Calu3 (cell line): ENCODE results near the gene CAV3. TPM values are rescaled to one million over a fixed set of nuclear protein-coding genes. Genes with fewer than 3 reads are reported as not detected.

Experiments used
- BruUV-seq: library from RNA; stranded (reverse); fragments of 400-500 nt; replicated peaks from 2 replicates; lab custom pipeline; 2021; lab: Mats Ljungman, UMichigan
- CTCF ChIA-PET: fragments of 300-600 bp; sonication (Branson Sonifier 250); formaldehyde crosslinking; loops from one replicate; lab custom pipeline; 2022; ENCODE audit warnings: antibody characterized with exemption; lab: Charles Lee
- DNase-seq: peaks from one replicate; pipeline ENCODE4 v3.0.0; 2022
- H3K27ac Mint-ChIP-seq: one replicate; pipeline ENCODE4 v1.8.0; 2022; ENCODE audit warnings: mixed read lengths; ENCODE audit not compliant: unreplicated experiment
- H3K27me3 Mint-ChIP-seq: one replicate; pipeline ENCODE4 v1.8.0; 2022; ENCODE audit warnings: mixed read lengths; ENCODE audit not compliant: unreplicated experiment
- H3K36me3 Mint-ChIP-seq: one replicate; pipeline ENCODE4 v1.8.0; 2022; ENCODE audit warnings: mild to moderate bottlenecking, moderate library complexity, mixed read lengths; ENCODE audit not compliant: insufficient read depth, unreplicated experiment
- H3K4me1 Mint-ChIP-seq: one replicate; pipeline ENCODE4 v1.8.0; 2022; ENCODE audit warnings: mild to moderate bottlenecking, low read depth, mixed read lengths; ENCODE audit not compliant: unreplicated experiment
- H3K4me3 Mint-ChIP-seq: one replicate; pipeline ENCODE4 v1.8.0; 2022; ENCODE audit warnings: mild to moderate bottlenecking, low read depth, moderate library complexity, mixed read lengths; ENCODE audit not compliant: unreplicated experiment
- H3K9me3 Mint-ChIP-seq: one replicate; pipeline ENCODE4 v1.8.0; 2022; ENCODE audit warnings: low read depth, mixed read lengths; ENCODE audit not compliant: unreplicated experiment
- CTCF ChIP-seq: fragments of 200-600 bp; IDR thresholded peaks from one replicate; pipeline ENCODE4 v1.8.0; 2022; ENCODE audit warnings: antibody characterized with exemption; ENCODE audit not compliant: unreplicated experiment
- intact Hi-C: fragments of 100-400 bp; cut with micrococcal nuclease; formaldehyde crosslinking; loops from one replicate; pipeline ENCODE4 v1.10.0; 2022; ENCODE audit not compliant: unreplicated experiment
- total RNA-seq: library from RNA; stranded (reverse); gene quantifications from 2 replicates; pipeline ENCODE4 v1.2.3, GENCODE V29; 2022

CAV3 gene
- total RNA-seq, 1 experiment from 2014 or later = not detected

GRCh38 chr3:8764528-8764927 lies 30.9 kb downstream of the CAV3 start:
- H3K36me3 Mint-ChIP-seq = no peaks in the 10 kb centered on the region
- DNase-seq = no peak
- no peak overlapping the region for H3K27ac Mint-ChIP-seq
- peaks cover 6% of the 10 kb centered on the region for H3K4me1 Mint-ChIP-seq
- intact Hi-C loops = no loop called here
- no TSS peak for BruUV-seq
- CTCF ChIA-PET = no interaction called here
- peaks cover 13% of the 10 kb centered on the region for H3K27me3 Mint-ChIP-seq
- no peak overlapping the region for H3K4me3 Mint-ChIP-seq
- no peak for TF ChIP-seq CTCF
- no peaks in the 10 kb centered on the region for H3K9me3 Mint-ChIP-seq

- intact Hi-C loops = loop anchor here (5.0 kb wide), 1 partner anchor 83 kb away; no protein-coding TSS in a partner anchor
- H3K27me3 Mint-ChIP-seq = peaks cover 13% of the 10 kb centered on the region
- no peaks in the 10 kb centered on the region for H3K36me3 Mint-ChIP-seq
- TF ChIP-seq CTCF = no peak
- DNase-seq = no peak
- no peaks in the 10 kb centered on the region for H3K9me3 Mint-ChIP-seq
- H3K27ac Mint-ChIP-seq = no peak overlapping the region
- no TSS peak for BruUV-seq
- CTCF ChIA-PET = interaction anchor here (1.3 kb wide), 1 partner anchor 25 kb away, joined by 3 read pairs; no protein-coding TSS in a partner anchor
- peaks cover 6% of the 10 kb centered on the region for H3K4me1 Mint-ChIP-seq
- H3K4me3 Mint-ChIP-seq = no peak overlapping the region
Observed at GRCh38 chr3:8765528-8765927, 31.9 kb downstream of the CAV3 start.

- DNase-seq = no peak
- H3K27me3 Mint-ChIP-seq = peaks cover 13% of the 10 kb centered on the region
- no peaks in the 10 kb centered on the region for H3K9me3 Mint-ChIP-seq
- CTCF ChIA-PET = interaction anchor here (1.3 kb wide), 1 partner anchor 26 kb away, joined by 3 read pairs; no protein-coding TSS in a partner anchor
- H3K36me3 Mint-ChIP-seq = no peaks in the 10 kb centered on the region
- no peak for TF ChIP-seq CTCF
- no TSS peak for BruUV-seq
- peaks cover 6% of the 10 kb centered on the region for H3K4me1 Mint-ChIP-seq
- H3K4me3 Mint-ChIP-seq = no peak overlapping the region
- intact Hi-C loops = loop anchor here (5.0 kb wide), 1 partner anchor 84 kb away; no protein-coding TSS in a partner anchor
- H3K27ac Mint-ChIP-seq = no peak overlapping the region
Observed at GRCh38 chr3:8766148-8766547, 32.5 kb downstream of the CAV3 start.

- TF ChIP-seq CTCF = no peak
- H3K4me1 Mint-ChIP-seq = peaks cover 6% of the 10 kb centered on the region
- H3K36me3 Mint-ChIP-seq = no peaks in the 10 kb centered on the region
- H3K9me3 Mint-ChIP-seq = no peaks in the 10 kb centered on the region
- H3K27ac Mint-ChIP-seq = no peak overlapping the region
- CTCF ChIA-PET = interaction anchor here (0.6 kb wide), 1 partner anchor 402 kb away, joined by 9 read pairs; no protein-coding TSS in a partner anchor
- no peak for DNase-seq
- peaks cover 13% of the 10 kb centered on the region for H3K27me3 Mint-ChIP-seq
- H3K4me3 Mint-ChIP-seq = no peak overlapping the region
- intact Hi-C loops = loop anchor here (5.0 kb wide), 1 partner anchor 85 kb away; no protein-coding TSS in a partner anchor
- BruUV-seq = no TSS peak
Observed at GRCh38 chr3:8767256-8767666, 33.7 kb downstream of the CAV3 start.
